ENCODE data around the gene SUPT3H.

Gene SUPT3H

DNA sequence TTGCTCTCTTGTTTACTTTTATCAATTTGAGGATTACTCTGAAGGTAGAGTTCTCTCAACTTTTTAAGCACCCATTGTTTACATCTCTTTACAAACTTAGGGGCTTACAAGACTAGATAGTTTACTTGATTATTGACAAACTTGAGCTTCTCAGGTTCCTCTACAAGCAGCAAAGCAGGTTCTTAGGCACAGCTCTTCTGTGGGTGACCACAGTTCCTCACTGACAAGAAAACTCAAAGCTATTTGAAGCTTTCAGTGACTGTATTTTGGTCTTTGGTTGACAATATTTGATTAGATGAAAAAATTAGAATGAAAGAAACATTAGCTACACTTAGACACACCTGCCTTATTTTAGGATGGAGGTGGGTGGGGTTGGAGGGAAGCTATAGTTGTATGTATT is 376.9 kb downstream of the SUPT3H start:
- no peak for DNase-seq (ENCODE audit: low spot score)

DNA sequence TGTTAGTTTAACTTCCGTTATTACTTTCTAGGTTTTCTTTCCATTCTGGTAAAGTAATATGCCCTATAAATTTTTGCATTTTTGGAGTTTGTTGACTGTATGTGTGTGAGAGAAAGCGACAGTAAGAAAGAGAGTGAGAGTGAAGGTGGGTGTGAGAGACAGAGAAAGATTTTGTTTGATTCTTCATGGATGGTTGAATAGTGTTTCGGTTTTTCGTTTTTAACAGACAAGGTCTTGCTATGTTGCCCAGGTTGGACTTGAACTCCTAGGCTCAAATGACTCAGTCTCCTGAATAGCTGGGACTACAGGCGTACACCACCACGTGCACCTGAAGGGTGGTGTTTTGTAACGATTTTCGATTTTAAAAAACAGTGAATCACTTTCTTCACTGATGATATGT is 378.7 kb downstream of the SUPT3H start:
- DNase-seq (ENCODE audit: low spot score) = no peak

DNA sequence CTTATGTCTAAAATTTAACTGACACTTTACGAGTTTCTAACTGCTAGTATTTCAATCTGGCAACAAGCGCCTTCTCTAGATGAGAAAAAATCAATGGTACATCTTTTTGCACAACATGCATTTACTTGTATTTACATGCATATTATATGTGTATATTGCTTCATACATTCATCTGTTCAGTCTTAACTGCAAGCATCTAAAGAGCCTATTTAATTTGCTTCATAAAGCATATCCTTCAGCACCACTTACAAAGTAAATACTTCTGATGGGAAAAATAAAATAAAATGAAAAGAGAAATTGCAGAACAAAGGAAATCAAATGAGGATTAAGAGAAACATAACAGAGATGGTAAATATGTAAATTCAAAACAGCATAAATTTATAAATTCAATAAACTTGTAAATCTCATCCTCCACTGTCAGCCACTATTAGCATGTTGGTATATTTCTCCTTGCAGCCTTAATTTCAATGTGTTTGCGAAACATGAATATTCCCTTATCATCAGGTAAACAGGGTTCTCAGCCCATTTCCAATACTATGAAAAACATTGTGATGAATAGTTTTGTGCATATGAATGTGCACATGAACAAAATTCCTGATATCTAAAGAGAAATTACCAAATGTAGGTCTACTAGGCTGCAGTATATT is 382.1 kb downstream of the SUPT3H start:
- no peak for DNase-seq (ENCODE audit: low spot score)

DNA sequence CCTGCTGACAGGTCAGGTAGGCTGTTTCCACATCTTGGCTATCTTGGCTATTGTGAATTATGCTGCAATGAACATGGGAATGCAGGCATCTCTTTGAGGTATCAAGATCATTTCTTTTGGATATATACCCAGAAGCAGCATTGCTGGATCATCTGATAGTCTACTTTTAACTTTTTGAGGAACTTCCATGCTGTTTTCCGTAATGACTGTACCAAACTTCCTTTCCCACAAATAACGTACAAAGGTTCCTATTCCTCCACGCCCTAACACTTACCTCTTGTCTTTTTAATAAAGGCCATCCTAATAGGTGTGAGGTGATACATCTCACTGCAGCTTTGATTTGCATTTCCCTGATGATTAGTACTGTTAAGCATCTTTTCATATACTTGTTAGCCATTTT is 388.3 kb downstream of the SUPT3H start:
- no peak for DNase-seq (ENCODE audit: low spot score)

DNA sequence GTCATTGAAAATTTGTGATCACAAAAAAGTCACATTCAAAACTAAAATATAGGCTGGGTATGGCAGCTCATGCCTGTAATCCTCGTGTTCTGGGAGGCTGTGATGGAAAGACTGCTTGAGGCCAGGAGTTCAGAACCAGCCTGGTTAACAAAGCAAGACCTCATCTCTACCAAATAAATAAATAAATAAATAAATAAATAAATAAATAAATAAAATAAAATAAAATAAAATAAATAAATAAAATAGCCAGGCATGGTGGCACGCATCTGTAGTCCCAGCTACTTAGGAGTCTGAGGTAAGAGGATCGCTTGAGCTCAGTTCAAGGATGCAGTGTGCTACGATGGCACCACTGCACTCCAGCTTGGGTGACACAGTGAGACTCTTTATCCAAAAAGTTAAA is 392.7 kb downstream of the SUPT3H start:
- DNase-seq (ENCODE audit: low spot score) = no peak

DNA sequence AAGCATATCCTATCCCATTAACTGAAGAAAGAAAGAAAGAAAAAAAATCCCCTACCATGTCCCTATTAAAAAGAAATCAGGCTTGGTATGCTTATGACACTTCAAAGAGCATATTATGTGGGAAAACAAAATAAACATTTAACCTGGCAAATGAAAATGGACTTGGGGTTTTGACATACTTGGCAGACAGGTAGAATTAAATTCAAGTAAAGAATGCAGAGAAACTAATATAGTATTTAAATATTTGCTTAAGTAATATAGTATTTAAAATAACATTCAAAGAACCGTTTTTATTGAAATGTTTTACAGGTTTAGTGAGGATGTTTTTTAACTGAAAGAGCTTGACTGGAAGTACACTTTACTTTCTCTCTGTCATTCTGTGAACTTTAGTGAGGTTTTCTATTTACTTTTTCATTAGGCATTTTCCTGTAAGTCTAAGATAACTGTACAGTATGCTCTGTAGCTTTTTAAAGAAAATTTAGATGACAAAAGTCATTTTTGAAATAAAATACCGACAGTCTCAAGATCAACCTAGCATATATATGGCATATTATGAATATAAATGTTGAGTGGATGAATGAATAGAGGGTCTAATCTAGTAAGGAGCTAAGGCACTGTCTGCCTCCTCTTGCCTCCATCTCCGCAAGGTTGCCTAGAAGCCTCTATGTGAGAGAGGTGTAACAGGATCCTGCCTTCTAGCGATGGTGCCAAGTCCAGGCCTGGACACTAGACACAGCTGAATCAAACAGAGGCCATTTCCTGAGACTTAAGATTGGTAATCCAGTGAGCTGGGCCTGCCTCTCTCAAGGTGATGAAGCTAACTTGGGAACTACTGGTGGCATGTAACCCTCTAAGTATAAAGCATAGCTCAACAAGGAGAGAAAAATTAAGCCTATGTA is 394.0 kb downstream of the SUPT3H start:
- DNase-seq (ENCODE audit: low spot score) = no peak

DNA sequence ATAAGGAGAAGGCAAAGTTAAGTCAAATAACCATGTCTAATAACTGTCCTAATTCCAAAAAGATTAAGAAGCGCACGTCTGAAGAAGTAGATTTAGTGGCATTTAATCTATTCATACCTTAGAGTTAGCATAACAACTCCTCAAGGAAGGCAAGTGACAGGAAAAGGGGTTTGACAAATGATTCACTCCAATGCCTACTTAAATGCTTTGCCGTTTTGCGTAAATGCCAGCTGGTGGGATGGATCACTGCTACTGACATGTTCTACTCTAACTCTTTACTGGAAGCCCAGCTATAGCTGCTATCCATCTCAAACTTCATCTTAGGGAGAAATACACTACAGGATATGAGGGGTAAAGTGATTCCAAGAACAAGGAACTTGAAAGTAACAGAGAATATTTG is 396.9 kb downstream of the SUPT3H start:
- no peak for DNase-seq (ENCODE audit: low spot score)

DNA sequence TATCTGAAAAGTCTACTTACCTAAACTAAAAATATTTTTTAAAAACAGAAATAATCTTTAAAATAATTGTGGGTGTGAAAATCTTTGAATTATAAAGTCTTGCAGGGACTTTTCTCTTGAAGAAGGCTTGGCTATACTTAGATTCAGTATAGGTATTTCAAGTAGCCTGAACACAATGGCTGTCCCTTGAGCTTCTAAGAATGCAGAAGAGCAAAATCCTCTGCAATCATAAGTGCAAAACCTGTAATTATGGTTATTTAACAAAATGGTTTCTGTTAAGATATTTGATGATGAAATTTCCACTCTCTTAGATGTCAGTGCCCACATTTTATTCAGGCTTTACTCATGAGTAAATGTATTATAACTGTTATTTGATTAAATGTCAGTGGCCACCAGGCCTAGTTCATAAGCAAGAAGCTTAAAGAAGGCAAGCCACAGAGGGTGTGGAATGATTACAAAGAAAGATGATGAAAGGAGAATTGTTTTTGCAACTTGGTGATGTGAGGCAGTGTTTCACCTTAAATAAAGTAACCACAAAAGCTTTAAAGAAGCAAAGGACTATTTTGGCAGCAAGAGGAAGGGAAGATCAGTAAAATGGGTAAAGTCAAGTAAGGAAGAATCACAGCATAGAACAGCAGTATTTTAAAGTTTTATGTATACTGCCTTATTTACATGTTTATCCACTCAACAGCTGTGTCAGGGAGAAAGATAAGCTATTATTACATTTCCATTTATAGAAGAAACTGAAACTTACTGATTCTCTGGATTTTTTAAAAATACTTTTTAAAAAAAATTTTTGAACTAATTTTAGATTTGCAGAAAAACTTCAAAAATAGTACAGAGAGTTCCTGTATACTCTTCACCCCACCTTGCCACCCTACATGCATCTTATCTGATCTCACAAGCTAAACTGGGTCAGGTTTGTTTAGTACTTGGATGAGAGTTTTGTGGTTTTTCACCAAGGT is 400.8 kb downstream of the SUPT3H start:
- peak; percentile 51 for DNase-seq (ENCODE audit: low spot score)

DNA sequence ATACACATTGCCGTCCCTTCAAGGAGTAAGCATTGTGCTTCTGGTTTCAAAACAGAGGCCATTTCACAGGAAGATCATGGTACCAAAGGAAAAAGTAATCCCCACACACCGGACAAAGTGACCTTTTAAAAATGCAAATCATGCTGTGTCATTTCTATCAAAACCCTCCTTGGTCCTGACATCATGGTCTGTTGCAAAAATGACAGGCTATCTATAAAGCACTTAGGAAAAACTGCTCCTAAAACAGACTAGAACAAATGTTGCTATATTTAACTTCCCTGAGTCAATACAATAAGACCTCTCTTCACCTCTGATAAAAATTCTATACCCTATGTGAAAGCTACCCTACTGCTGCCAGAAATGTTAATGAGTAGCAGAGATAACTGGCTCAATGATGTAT is 403.2 kb downstream of the SUPT3H start:
- no peak for DNase-seq (ENCODE audit: low spot score)

DNA sequence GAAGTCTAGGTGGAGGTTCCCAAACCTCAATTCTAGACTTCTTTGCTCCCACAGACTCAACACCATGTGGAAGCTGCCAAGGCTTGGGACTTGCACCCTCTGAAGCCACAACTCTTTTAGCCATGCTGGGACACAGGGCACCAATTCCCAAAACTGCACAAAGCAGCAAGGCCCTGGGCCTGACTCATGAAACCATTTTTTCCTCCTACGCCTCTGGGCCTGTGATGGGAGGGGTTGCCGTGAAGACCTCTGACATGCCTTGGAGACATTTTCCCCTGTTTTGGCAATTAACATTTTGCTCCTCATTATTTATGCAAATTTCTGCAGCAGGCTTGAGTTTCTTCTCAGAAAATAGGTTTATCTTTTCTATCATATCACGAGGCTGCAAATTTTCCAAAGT is 405.0 kb downstream of the SUPT3H start:
- DNase-seq (ENCODE audit: low spot score) = no peak

DNA sequence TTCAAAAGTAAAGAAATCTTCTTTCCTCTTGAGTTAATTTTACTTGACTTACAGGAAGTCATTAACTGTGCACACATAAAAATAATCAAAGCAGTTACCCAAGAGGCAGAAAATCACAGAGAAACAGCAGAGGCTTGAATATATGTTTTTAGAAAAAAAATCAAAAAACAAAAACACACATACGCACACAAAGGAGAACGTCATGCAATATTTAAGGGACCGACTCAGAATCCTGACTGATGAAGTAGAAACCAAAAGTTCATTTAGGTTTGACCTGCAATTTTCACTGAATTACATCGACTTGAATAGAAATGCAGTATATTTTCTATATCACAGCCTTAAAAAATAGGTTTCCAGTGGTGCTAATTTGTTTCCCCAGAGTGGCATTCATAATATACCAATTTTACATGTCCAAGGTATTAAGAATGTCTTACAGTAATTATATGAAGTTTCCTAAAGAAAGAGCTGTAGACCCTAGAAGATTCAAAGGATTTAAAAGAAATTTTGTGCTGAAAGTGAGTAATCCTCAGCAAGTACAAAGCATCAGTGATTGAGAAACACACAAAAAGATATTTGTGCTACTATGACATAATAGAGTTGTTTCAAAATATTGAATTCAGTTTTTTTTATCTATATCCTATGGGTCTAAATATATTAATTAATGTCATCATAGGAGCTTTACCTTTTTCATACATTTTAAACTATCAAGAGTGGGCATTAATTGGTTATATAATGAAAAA is 408.1 kb downstream of the SUPT3H start:
- no peak for DNase-seq (ENCODE audit: low spot score)

DNA sequence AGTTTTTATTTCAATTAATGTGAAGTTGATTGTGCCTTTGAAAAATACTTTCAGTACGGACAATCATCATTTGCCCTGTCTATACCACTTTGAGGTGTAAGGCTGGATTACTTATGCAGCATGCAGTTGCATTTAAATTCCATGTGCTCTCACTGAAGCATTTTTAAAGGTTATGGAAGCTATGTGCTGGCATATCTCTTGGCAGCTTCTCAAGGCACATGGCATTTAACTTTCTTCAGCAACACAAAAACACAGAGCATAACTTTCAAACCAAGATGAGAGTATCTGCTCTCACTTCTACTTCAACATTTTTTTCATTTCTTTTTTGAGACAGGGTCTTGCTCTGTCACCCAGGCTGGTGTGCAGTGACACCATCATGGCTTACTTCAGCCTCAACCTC is 410.3 kb downstream of the SUPT3H start:
- DNase-seq (ENCODE audit: low spot score) = no peak

DNA sequence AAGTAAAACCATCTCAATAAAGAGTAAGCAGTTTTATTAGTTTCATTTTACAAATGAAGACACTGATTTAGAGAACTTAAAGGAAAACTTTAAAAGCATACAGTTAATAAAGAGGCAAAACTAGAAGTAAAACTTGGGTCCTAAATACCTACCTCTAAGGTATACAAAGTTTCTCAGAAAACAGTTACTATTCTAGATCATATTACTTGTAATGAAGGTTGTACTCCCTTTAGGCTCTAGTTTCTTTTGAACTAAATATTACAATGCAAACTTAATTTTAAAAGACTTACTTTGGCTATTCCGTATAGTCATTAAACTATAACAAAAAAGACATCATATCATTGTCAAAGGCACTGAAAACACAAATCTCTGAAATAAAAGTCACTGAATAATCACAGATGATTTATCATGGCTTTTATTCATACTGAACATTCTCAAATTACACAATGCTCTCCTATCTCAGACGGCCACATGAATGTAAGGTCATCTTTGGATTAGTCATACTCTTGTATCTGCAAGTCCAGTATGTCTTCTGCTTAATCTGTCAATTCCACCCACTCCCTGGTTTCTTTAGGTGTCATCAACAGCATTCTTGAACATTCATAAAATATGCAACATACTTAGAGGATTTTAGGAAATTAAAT is 411.2 kb downstream of the SUPT3H start:
- DNase-seq (ENCODE audit: low spot score) = no peak

DNA sequence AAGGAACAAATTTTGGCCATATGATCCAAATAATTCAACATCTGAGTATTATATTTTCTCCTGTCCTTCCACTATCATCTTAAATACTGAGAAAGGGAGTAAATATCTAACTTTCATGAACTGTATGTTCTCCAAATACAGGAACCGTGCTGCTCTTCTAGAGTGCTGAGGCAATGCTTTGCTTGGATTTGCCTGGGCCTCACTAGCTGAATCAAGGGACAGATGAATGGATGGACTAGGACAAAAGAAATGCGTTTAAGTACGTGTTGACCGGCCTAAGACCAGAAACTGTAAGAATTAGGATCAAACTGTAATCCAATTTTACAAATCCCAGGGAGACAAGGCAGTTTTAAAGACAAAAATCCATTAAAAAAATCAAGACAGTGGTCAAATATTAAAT is 412.0 kb downstream of the SUPT3H start:
- no peak for DNase-seq (ENCODE audit: low spot score)

DNA sequence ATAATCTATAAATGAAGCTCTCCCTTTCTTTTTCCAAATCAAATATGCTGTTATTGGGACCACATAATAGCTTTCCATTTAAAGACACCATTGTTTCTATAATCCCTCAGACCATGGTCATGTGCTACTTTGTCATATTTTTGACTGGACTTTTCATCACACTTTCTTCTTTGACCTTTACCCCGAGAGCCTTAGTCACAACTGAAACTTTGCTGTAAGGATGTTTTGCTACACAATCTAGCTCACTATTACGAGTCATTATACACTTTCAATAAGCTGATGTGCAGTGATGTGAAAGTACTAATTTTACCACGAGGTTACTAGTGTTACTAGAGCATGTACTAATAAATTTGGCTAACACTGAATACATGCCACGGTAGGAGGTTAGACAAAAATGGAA is 416.8 kb downstream of the SUPT3H start:
- DNase-seq (ENCODE audit: low spot score) = no peak

DNA sequence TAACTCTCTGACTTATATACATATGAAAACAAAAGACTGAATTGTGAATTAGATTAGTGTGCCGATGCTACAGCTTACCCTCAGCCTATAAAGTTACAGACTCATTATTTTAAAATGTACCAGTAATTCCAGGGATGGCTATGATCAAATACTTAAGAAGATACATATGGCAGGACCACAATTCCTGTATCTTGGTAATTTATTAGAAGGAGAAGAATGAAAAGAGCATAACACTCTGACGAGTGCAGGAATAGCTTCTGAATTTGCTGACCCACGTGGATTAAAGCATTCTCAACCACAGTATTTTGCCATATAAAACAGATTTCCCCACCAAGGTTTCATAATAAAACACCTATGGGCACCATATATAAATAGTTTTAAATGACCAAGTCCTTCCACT is 418.1 kb downstream of the SUPT3H start:
- DNase-seq (ENCODE audit: low spot score) = no peak

DNA sequence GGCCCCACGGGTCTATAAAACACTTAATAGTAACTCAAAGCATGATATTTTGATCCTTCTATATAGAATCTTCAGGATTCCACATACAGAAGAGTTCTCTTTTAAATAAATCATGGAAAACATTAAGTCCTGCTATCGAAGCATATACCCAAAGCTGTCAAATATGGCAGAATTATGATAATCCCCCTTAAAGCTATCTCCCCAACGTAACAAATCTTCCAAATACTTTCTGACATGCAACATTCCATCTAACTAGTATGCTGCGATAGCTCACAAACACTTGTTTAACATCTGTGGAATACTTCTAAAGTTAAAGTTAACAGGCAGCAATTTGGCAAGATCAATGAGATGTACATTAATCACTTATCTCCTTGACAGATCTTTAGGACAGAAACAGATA is 420.6 kb downstream of the SUPT3H start:
- DNase-seq (ENCODE audit: low spot score) = no peak

DNA sequence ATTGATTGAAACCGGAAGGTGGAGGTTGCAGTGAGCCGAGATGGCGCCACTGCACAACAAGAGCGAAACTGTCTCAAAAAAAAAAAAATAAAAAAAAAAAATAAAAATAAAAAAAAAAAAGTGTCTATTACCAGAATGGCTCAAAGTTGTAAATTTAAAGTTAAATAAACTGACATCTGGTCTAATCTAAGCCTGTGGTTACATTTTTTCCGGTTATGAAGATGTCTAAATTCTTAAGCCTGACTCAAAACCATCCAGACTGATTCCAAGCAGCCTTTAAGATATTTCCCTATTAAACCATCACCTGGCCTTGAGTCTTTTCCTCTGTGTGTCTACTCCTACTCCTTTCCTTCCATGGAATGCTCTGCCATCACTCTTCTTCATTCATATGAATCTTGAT is 421.3 kb downstream of the SUPT3H start:
- DNase-seq (ENCODE audit: low spot score) = no peak

DNA sequence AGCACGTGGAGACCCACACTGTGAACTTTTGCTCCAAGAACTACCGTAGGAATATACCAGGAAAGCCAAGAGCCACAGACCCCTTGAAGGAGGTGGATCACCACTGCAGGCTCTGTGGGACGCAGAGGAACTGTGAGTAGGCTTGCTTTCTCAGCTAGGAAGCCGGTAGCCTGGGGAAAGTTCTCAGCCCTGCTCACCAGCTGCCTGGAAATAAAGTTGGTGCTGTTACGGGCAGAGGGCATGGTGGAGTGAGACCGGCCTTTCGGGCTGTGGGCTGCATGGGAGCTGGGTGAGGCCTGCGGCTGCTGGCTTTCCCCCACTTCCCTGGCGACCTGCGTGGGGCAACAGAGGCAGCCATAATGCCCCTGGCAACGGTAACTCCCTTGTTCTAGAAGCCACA is 422.6 kb downstream of the SUPT3H start:
- no peak for DNase-seq (ENCODE audit: low spot score)

DNA sequence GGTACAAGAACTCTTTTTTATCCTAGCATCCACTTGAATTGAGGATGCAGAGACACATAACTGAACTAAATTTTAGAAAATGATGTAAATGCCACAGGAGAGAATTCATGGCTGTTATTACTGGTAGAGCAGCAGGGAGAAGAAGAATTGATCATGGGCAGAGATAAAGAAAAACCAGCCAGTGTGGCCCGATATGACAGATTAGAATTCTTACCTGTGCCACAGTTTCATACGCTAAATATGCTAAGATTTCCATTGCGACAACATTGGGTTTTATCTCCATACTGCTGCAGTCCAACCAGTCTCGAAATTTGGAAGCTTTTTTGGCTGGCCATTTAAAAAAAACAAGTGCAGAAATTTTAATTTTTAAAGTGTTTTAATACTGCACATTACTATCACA is 423.5 kb downstream of the SUPT3H start:
- DNase-seq (ENCODE audit: low spot score) = no peak

DNA sequence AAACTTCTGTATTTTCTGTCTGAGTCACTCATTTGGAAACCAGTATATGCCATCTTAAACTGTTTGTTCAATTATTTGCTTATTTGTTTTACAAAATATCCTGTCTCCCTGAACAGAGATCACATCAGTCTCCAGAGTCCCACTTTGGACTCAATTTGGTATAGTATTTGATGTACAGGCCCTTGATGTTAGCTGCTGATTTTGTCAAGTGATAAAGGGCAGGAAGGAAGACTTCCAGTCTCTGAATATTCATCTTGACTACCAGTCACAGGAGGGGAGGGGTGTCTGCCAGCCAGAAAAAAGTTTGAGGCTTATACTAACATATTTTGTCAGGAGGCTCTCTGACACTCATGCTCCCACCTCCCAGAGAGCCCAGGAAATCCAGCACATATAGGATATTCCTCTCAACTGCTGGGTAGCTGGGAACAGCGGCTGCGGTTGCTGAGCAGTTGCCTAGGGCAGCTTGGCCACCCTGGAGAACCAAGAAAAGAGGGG is 426.4 kb downstream of the SUPT3H start:
- DNase-seq (ENCODE audit: low spot score) = peak; percentile 7
